Left renal cortex interstitium (tissue), 4 donors: ENCODE results near the gene RAB40C. TPM values are rescaled to one million over a fixed set of nuclear protein-coding genes. Genes with fewer than 3 reads are reported as not detected.
A peak's percentile ranks its signal among the peaks of the same experiment; 100 is the strongest.

Experiments
- DNase-seq, 4 donors: peaks; one replicate each; pipeline ENCODE4 v3.0.0-alpha.2; 2013; ENCODE audit warnings: low read depth in 4 of 4, low spot score in 2 of 4, missing footprints in 1 of 4
- polyA plus RNA-seq, 4 donors: library from polyadenylated mRNA; unstranded; fragments of 120-200 nt; gene quantifications; one replicate each; pipeline ENCODE4 v1.2.1, GENCODE V29; 2013; ENCODE audit not compliant: insufficient read length in 4 of 4

RAB40C gene
- polyA plus RNA-seq, 4 donors, result 15.4 to 32.2 (median 24.8) TPM

- no peak for DNase-seq
Observed at GRCh38 chr16:559021-559380, 30.9 kb upstream of the RAB40C start.

GRCh38 chr16:559411-560203 is 30.3 kb upstream of the RAB40C start:
- DNase-seq, result no peak

GRCh38 chr16:560204-560700 is 29.6 kb upstream of the RAB40C start, which contains the start of gene PRR35:
TSS of gene PRR35 (plus strand) at chr16:560394. CDS start at chr16:563295, 2,901 bp downstream.
- no peak for DNase-seq

GRCh38 chr16:560701-561412 is 29.0 kb upstream of the RAB40C start:
- no peak for DNase-seq

- DNase-seq, result no peak
Observed at GRCh38 chr16:561413-561794, 28.5 kb upstream of the RAB40C start.

- DNase-seq, result no peak
Observed at GRCh38 chr16:561957-562938, 27.6 kb upstream of the RAB40C start.

GRCh38 chr16:563072-563644 is 26.7 kb upstream of the RAB40C start:
- no peak for DNase-seq

GRCh38 chr16:564690-565418 is 25.0 kb upstream of the RAB40C start:
- no peak for DNase-seq

- DNase-seq, result peak in 2 of 4 donors; percentile 66 to 76
Observed at GRCh38 chr16:565419-566330, 24.2 kb upstream of the RAB40C start.

- DNase-seq, result peak in 2 of 4 donors; percentile 65 to 70
Observed at GRCh38 chr16:566475-567372, 23.1 kb upstream of the RAB40C start, which contains the start of gene NHLRC4. TSS of gene NHLRC4 (plus strand) at chr16:567005. CDS start at chr16:568048, 1,043 bp downstream.

GRCh38 chr16:567373-568256 is 22.3 kb upstream of the RAB40C start:
- DNase-seq, result no peak

- no peak for DNase-seq
Observed at GRCh38 chr16:568401-569258, 21.2 kb upstream of the RAB40C start.

- no peak for DNase-seq
Observed at GRCh38 chr16:569445-570254, 20.2 kb upstream of the RAB40C start, which contains the start of gene PIGQ. TSS of gene PIGQ (plus strand) at chr16:569968. CDS start at chr16:574075, 4,107 bp downstream.

- no peak for DNase-seq
Observed at GRCh38 chr16:572865-573650, 16.8 kb upstream of the RAB40C start.
